HUES6 (cell line): ENCODE measurements around the gene STK17B.
A peak's percentile ranks its signal among the peaks of the same experiment; 100 is the strongest.

Source experiments
- H3K27ac ChIP-seq: 2 replicates; pipeline ENCODE4 v1.7.0; 2013; ENCODE audit warnings: low read depth, mild to moderate bottlenecking, low read length, inconsistent platforms
- H3K27me3 ChIP-seq: 2 replicates; pipeline ENCODE4 v1.6.1; 2013; ENCODE audit warnings: low read length; ENCODE audit not compliant: control insufficient read depth, insufficient read depth
- H3K36me3 ChIP-seq: 2 replicates; pipeline ENCODE4 v1.6.1; 2013; ENCODE audit warnings: low read length; ENCODE audit not compliant: control insufficient read depth, insufficient read depth
- H3K4me1 ChIP-seq: 2 replicates; pipeline ENCODE4 v1.6.1; 2013; ENCODE audit warnings: low read length; ENCODE audit not compliant: control insufficient read depth, insufficient read depth
- H3K4me3 ChIP-seq: 2 replicates; pipeline ENCODE4 v1.5.1; 2013; ENCODE audit warnings: low read depth, low read length
- H3K9ac ChIP-seq: one replicate; pipeline ENCODE4 v1.6.1; 2013; ENCODE audit warnings: mild to moderate bottlenecking, low read length
- H3K9me3 ChIP-seq: 2 replicates; pipeline ENCODE4 v1.6.1; 2013; ENCODE audit warnings: low read depth, low read length; ENCODE audit not compliant: control insufficient read depth, insufficient read depth

STK17B gene

GRCh38 chr2:196170213-196170605, 1.2 kb downstream of the STK17B start:
- peak overlapping the region; percentile 63 for H3K9ac ChIP-seq
- H3K27me3 ChIP-seq: peaks cover 19% of the 10 kb centered on the region
- H3K27ac ChIP-seq: no peak overlapping the region
- peaks cover 37% of the 10 kb centered on the region for H3K4me1 ChIP-seq
- no peaks in the 10 kb centered on the region for H3K9me3 ChIP-seq
- peak overlapping the region; percentile 79 for H3K4me3 ChIP-seq
- H3K36me3 ChIP-seq: no peaks in the 10 kb centered on the region

- Histone ChIP-seq H3K27me3 (peaks cover 19% of the 10 kb centered on the region), H3K9ac (no peak overlapping the region), H3K9me3 (no peaks in the 10 kb centered on the region), H3K27ac (no peak overlapping the region), H3K4me1 (peaks cover 43% of the 10 kb centered on the region), H3K36me3 (no peaks in the 10 kb centered on the region), H3K4me3 (peak overlapping the region; percentile 79)
Measured at GRCh38 chr2:196169516-196169915, 1.9 kb downstream of the STK17B start.

GRCh38 chr2:196168181-196168580, 3.2 kb downstream of the STK17B start:
- H3K4me1 ChIP-seq: peaks cover 43% of the 10 kb centered on the region
- H3K27me3 ChIP-seq: peaks cover 15% of the 10 kb centered on the region
- peak overlapping the region; percentile 20; the same call in 1 of the 2 replicates for H3K4me3 ChIP-seq
- H3K9me3 ChIP-seq: no peaks in the 10 kb centered on the region
- H3K36me3 ChIP-seq: no peaks in the 10 kb centered on the region
- H3K27ac ChIP-seq: no peak overlapping the region
- H3K9ac ChIP-seq: no peak overlapping the region

GRCh38 chr2:196167666-196168065, 3.7 kb downstream of the STK17B start:
- H3K4me1 ChIP-seq: peaks cover 43% of the 10 kb centered on the region
- no peaks in the 10 kb centered on the region for H3K9me3 ChIP-seq
- no peaks in the 10 kb centered on the region for H3K36me3 ChIP-seq
- H3K4me3 ChIP-seq: peak overlapping the region; percentile 20; the same call in 1 of the 2 replicates
- no peak overlapping the region for H3K9ac ChIP-seq
- no peak overlapping the region for H3K27ac ChIP-seq
- H3K27me3 ChIP-seq: peaks cover 10% of the 10 kb centered on the region

GRCh38 chr2:196166876-196167275, 4.5 kb downstream of the STK17B start:
- no peaks in the 10 kb centered on the region for H3K36me3 ChIP-seq
- no peak overlapping the region for H3K4me3 ChIP-seq
- H3K4me1 ChIP-seq: peaks cover 36% of the 10 kb centered on the region
- H3K9me3 ChIP-seq: no peaks in the 10 kb centered on the region
- H3K27me3 ChIP-seq: peaks cover 2% of the 10 kb centered on the region
- no peak overlapping the region for H3K27ac ChIP-seq
- no peak overlapping the region for H3K9ac ChIP-seq

GRCh38 chr2:196165016-196165415, 6.4 kb downstream of the STK17B start:
- Histone ChIP-seq H3K9ac (no peak overlapping the region), H3K27me3 (no peaks in the 10 kb centered on the region), H3K9me3 (no peaks in the 10 kb centered on the region), H3K27ac (no peak overlapping the region), H3K4me3 (no peak overlapping the region), H3K36me3 (no peaks in the 10 kb centered on the region), H3K4me1 (peaks cover 42% of the 10 kb centered on the region)

- Histone ChIP-seq H3K4me1 (peaks cover 49% of the 10 kb centered on the region), H3K4me3 (no peak overlapping the region), H3K36me3 (no peaks in the 10 kb centered on the region), H3K9me3 (no peaks in the 10 kb centered on the region), H3K27me3 (no peaks in the 10 kb centered on the region), H3K27ac (no peak overlapping the region), H3K9ac (no peak overlapping the region)
Measured at GRCh38 chr2:196163285-196163684, 8.1 kb downstream of the STK17B start.

GRCh38 chr2:196162586-196163175, 8.7 kb downstream of the STK17B start:
- Histone ChIP-seq H3K9ac (no peak overlapping the region), H3K4me1 (peaks cover 43% of the 10 kb centered on the region), H3K4me3 (no peak overlapping the region), H3K27me3 (no peaks in the 10 kb centered on the region), H3K27ac (no peak overlapping the region), H3K36me3 (no peaks in the 10 kb centered on the region), H3K9me3 (no peaks in the 10 kb centered on the region)

- H3K27ac ChIP-seq: no peak overlapping the region
- H3K4me1 ChIP-seq: peaks cover 31% of the 10 kb centered on the region
- H3K27me3 ChIP-seq: no peaks in the 10 kb centered on the region
- H3K9me3 ChIP-seq: no peaks in the 10 kb centered on the region
- no peak overlapping the region for H3K4me3 ChIP-seq
- no peak overlapping the region for H3K9ac ChIP-seq
- H3K36me3 ChIP-seq: peaks cover 7% of the 10 kb centered on the region; the same call in 1 of the 2 replicates
Measured at GRCh38 chr2:196160946-196161345, 10.4 kb downstream of the STK17B start.

- Histone ChIP-seq H3K4me1 (peaks cover 23% of the 10 kb centered on the region), H3K4me3 (no peak overlapping the region), H3K36me3 (peaks cover 13% of the 10 kb centered on the region), H3K27ac (peak overlapping the region; percentile 69; the same call in 1 of the 2 replicates), H3K9me3 (no peaks in the 10 kb centered on the region), H3K9ac (no peak overlapping the region), H3K27me3 (no peaks in the 10 kb centered on the region)
Measured at GRCh38 chr2:196160101-196160500, 11.3 kb downstream of the STK17B start.

GRCh38 chr2:196159221-196159892, 12.0 kb downstream of the STK17B start:
- no peak overlapping the region for H3K4me3 ChIP-seq
- no peak overlapping the region for H3K9ac ChIP-seq
- H3K4me1 ChIP-seq: peaks cover 18% of the 10 kb centered on the region
- no peak overlapping the region for H3K27ac ChIP-seq
- H3K27me3 ChIP-seq: no peaks in the 10 kb centered on the region
- H3K9me3 ChIP-seq: no peaks in the 10 kb centered on the region
- H3K36me3 ChIP-seq: peaks cover 20% of the 10 kb centered on the region
